DND-41 (cell line): Measurements from ENCODE around the gene STAM2.

Experiments
- ATAC-seq: fragments of 200-7000 bp; cut with Tn5 transposase; 3 replicates; pipeline ENCODE4 v1.9.1; 2021; ENCODE audit warnings: low read depth; ENCODE audit not compliant: insufficient read depth
- DNase-seq: peaks from one replicate; pipeline ENCODE4 v3.0.0-alpha.2; 2020
- H2AFZ ChIP-seq: 2 replicates; pipeline ENCODE4 v1.6.0; 2012; ENCODE audit warnings: low read depth, low read length
- H3K27ac ChIP-seq: 2 replicates; pipeline ENCODE4 v1.5.1; 2012; ENCODE audit warnings: low read length, inconsistent platforms
- H3K27me3 ChIP-seq: fragments of 200-600 bp; sonication (generic); 2 replicates; pipeline ENCODE4 v1.6.0; 2012; ENCODE audit warnings: low read length, mild to moderate bottlenecking, inconsistent platforms; ENCODE audit not compliant: insufficient read depth, poor library complexity
- H3K36me3 ChIP-seq: 2 replicates; pipeline ENCODE4 v1.5.1; 2012; ENCODE audit warnings: low read length, inconsistent platforms; ENCODE audit not compliant: insufficient read depth
- H3K4me1 ChIP-seq: 2 replicates; pipeline ENCODE4 v1.5.1; 2012; ENCODE audit warnings: mild to moderate bottlenecking, low read length; ENCODE audit not compliant: insufficient read depth
- H3K4me2 ChIP-seq: 2 replicates; pipeline ENCODE4 v1.6.0; 2012; ENCODE audit warnings: mild to moderate bottlenecking, moderate library complexity, low read length, inconsistent platforms; ENCODE audit not compliant: insufficient read depth
- H3K4me3 ChIP-seq, 2 experiments: fragments of 200-600 bp in 1 of 2; shearing (Covaris generic) in 1 of 2; 2 replicates each; pipeline ENCODE4 v1.5.1; 2012 to 2016; ENCODE audit warnings: inconsistent platforms in 2 of 2, low read length in 2 of 2, mild to moderate bottlenecking in 2 of 2, low read depth in 1 of 2, moderate library complexity in 1 of 2
- H3K79me2 ChIP-seq: 2 replicates; pipeline ENCODE4 v1.6.0; 2012; ENCODE audit warnings: low read length, inconsistent platforms; ENCODE audit not compliant: insufficient read depth
- H3K9ac ChIP-seq: 2 replicates; pipeline ENCODE4 v1.6.0; 2012; ENCODE audit warnings: low read depth, mild to moderate bottlenecking, inconsistent platforms, low read length, moderate library complexity
- H3K9me3 ChIP-seq: 2 replicates; pipeline ENCODE4 v1.5.1; 2012; ENCODE audit warnings: low read length, moderate library complexity, mild to moderate bottlenecking, inconsistent platforms; ENCODE audit not compliant: insufficient read depth, severe bottlenecking
- H4K20me1 ChIP-seq: 2 replicates; pipeline ENCODE4 v1.6.0; 2012; ENCODE audit warnings: low read length; ENCODE audit not compliant: insufficient read depth
- EZH2 ChIP-seq: IDR thresholded peaks from 3 replicates; pipeline ENCODE4 v1.6.1; 2012; ENCODE audit warnings: borderline replicate concordance, low read depth, mild to moderate bottlenecking, moderate library complexity, low read length, inconsistent platforms; ENCODE audit not compliant: severe bottlenecking
- TF ChIP-seq, protein P1 (sequence below): IDR thresholded peaks from 2 replicates; pipeline ENCODE4 v1.5.1; 2012; ENCODE audit warnings: borderline replicate concordance, low read length, moderate library complexity, mild to moderate bottlenecking; ENCODE audit not compliant: poor library complexity, severe bottlenecking; ENCODE audit errors: extremely low read depth

Gene STAM2

DNA sequence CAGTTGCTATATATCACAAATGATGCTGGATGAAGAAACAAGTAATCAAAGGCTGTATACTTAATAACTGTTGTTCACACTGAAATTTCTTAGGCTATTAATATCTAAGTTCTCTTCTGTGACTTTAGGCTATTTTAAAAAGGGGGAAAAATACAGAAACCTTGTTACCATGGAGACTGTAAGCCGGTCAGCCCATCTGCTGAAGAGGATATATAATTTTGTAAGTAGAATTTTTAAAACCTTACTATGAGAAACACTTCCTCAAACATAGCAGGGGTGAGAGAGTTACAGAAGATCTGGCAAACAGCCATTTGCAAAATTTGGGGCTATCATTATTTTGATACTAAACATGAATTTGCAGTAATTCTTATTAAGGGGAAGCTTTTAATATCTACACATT lies 104.5 kb downstream of the STAM2 start:
- no peak for ATAC-seq
- no peak overlapping the region for H3K27ac ChIP-seq

DNA sequence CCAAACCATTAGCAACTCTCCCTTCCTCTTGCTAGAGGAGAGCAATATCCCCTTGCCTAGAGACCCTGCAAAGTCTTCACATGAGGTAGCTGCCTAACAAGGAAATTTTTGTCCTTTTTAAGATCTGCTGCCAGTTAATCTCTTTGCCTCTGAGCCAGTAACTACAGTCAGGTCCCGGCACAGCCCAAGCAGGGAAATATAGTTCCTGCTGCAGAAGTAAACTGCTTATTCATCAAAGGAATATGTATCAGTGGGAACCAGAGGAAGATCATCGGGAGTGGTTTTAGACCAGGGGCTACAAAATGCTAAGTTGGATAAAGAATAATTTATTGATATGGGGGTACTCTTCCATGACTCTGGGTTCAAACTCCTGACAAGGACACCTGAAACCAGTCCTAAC lies 107.3 kb downstream of the STAM2 start:
- DNase-seq = no peak
- Histone ChIP-seq H3K36me3 (no peaks in the 10 kb centered on the region), H3K9ac (no peak overlapping the region), H3K4me1 (no peaks in the 10 kb centered on the region), H3K27ac (no peak overlapping the region), H4K20me1 (no peaks in the 10 kb centered on the region), H3K4me2 (no peak overlapping the region), H3K9me3 (no peaks in the 10 kb centered on the region), H3K4me3 (no peak overlapping the region), H3K27me3 (no peaks in the 10 kb centered on the region), H3K79me2 (no peaks in the 10 kb centered on the region), H2AFZ (no peak overlapping the region)
- no peak for ATAC-seq
- TF ChIP-seq, protein P1, sequence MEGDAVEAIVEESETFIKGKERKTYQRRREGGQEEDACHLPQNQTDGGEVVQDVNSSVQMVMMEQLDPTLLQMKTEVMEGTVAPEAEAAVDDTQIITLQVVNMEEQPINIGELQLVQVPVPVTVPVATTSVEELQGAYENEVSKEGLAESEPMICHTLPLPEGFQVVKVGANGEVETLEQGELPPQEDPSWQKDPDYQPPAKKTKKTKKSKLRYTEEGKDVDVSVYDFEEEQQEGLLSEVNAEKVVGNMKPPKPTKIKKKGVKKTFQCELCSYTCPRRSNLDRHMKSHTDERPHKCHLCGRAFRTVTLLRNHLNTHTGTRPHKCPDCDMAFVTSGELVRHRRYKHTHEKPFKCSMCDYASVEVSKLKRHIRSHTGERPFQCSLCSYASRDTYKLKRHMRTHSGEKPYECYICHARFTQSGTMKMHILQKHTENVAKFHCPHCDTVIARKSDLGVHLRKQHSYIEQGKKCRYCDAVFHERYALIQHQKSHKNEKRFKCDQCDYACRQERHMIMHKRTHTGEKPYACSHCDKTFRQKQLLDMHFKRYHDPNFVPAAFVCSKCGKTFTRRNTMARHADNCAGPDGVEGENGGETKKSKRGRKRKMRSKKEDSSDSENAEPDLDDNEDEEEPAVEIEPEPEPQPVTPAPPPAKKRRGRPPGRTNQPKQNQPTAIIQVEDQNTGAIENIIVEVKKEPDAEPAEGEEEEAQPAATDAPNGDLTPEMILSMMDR = no peak
- no peak for TF ChIP-seq EZH2

More for the DNA sequence above, 104.5 kb downstream of the STAM2 start:
- H3K36me3 ChIP-seq = no peaks in the 10 kb centered on the region
- H3K79me2 ChIP-seq = no peaks in the 10 kb centered on the region
- H2AFZ ChIP-seq = no peak overlapping the region
- no peak overlapping the region for H3K4me2 ChIP-seq
- TF ChIP-seq, protein P1 = no peak
- DNase-seq = no peak
- H3K4me1 ChIP-seq = no peaks in the 10 kb centered on the region
- no peaks in the 10 kb centered on the region for H3K27me3 ChIP-seq
- H3K9me3 ChIP-seq = no peaks in the 10 kb centered on the region
- H3K4me3 ChIP-seq = no peak overlapping the region
- H3K9ac ChIP-seq = no peak overlapping the region
- H4K20me1 ChIP-seq = no peaks in the 10 kb centered on the region

DNA sequence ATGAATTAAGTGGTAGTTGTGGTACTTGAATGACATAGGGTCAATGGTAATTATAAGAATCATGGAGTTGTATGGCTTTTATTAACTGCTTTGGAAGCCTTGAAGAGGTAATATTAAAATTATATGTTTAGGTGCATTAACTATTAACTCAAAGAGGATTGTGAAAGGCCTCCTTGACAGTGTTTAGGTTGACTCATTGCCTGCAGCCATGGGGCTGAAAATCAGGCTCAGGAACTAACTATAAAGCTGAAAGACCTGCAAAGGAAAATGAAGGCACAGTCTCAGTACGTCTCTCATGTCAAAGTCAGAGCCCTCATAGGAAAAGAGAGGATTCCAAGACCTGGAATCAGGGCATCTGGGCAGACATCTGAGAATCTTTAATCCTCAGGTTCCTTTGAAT lies 107.7 kb downstream of the STAM2 start:
- Histone ChIP-seq H2AFZ (no peak overlapping the region), H3K27ac (no peak overlapping the region), H3K36me3 (no peaks in the 10 kb centered on the region), H4K20me1 (no peaks in the 10 kb centered on the region), H3K9me3 (no peaks in the 10 kb centered on the region), H3K79me2 (no peaks in the 10 kb centered on the region), H3K9ac (no peak overlapping the region), H3K4me2 (no peak overlapping the region), H3K4me1 (no peaks in the 10 kb centered on the region), H3K4me3 (no peak overlapping the region), H3K27me3 (no peaks in the 10 kb centered on the region)
- no peak for DNase-seq
- no peak for TF ChIP-seq EZH2
- TF ChIP-seq, protein P1 = no peak
- no peak for ATAC-seq
